Measurements from ENCODE around the gene IL22RA1.

Gene IL22RA1

GRCh38 chr1:24070821-24071393, 72.0 kb downstream of the IL22RA1 start:
- DNase-seq, result peak; percentile 52

DNA sequence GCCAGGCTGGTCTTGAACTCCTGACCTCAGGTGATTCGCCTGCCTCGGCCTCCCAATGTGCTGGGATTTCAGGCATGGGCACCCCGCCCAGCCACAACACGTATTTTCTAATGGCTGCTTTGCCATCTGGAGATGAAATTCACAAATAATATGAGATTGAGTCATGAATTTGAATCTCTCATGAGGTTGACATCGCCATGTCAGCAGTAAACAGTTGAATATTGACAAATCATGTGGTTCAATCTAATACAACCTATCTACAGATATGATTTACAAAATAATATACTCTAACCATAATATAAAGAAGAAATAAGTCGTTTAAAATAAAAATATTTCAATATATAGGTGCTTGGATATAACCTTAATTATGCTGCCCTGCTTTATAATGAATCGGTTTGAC, 73.1 kb downstream of the IL22RA1 start:
- DNase-seq, result no peak
